Stimulated activated CD4-positive, alpha-beta T cell treated with anti-CD3 and anti-CD28 coated beads, TNF-alpha, amount 100 ng/mL, for 48 hours (primary cell): Measurements from ENCODE around the gene FOXK2.

Experiments
- DNase-seq, 3 donors: peaks; one replicate each; pipeline ENCODE4 v3.0.0-alpha.2; 2020; ENCODE audit warnings: low read depth in 3 of 3

The FOXK2 gene

DNA sequence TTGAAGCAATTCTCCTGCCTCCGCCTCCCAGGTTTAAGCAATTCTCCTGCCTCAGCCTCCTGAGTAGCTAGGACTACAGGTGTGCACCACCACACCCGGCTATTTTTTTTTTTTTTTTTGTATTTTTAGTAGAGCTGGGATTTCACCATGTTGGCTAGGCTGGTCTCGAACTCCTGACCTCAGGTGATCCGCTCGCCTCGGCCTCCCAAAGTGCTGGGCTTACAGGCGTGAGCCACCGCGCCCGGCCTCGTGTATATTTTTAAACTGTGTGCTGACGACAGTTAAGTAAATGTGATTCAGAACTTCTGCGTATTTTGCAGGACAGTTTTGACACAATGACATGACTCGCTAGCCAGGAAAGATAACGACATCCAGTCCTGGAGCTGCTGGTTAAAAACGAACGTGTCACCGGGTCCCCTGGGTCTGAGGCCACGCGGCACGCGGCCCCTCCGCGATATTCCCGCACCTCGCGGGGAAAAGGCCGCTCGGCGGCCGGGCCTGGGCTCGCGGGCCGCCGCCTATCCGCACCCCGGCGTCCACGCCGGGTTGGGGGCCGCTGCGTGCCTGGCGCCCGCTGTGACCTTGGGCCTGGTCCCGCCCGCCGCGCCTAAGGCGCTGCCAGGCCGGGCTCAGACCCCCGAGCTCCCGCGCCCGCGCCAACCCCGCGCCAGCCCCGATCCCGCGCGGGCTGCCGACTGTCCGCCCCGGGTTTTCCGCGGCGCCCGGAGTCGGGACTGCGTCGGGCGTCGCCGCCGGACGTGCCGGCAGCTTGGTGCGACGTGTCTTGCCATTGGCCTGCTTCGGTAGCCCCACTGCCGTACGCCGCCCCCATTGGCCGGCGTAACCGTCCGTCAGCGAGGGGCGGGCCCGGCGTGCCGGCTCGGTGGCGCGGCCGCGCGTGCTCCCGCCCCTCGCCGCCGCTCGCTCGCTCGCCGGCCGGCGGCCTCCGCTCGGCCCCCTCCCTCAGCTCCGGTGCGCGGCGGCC is at the start of gene FOXK2:
Gene FOXK2, plus strand, starts transcription at position 907 of the 985 bp plus-strand sequence. CDS start 157 bp downstream, outside the sequence.
- DNase-seq = peak; percentile 86 to 90 (median 89)

DNA sequence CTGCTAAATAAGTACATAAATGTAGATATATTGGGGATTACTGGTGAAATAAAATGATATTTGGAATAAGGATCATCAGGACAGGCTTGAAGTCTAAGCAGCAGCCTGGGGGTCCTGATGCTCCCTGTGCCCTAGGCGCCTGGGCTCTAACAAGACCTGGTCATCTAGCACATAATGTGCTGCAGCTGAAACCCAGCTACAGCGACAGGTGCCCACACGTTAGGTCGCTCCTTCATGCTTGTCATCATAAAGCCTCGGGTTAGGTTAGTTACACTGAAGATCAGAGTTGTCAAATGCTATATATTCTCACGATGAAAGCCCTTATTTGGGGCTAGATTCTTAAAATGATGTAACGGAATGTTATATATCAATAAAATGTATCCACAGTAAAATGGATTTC is 49.5 kb upstream of the FOXK2 start:
- no peak for DNase-seq

DNA sequence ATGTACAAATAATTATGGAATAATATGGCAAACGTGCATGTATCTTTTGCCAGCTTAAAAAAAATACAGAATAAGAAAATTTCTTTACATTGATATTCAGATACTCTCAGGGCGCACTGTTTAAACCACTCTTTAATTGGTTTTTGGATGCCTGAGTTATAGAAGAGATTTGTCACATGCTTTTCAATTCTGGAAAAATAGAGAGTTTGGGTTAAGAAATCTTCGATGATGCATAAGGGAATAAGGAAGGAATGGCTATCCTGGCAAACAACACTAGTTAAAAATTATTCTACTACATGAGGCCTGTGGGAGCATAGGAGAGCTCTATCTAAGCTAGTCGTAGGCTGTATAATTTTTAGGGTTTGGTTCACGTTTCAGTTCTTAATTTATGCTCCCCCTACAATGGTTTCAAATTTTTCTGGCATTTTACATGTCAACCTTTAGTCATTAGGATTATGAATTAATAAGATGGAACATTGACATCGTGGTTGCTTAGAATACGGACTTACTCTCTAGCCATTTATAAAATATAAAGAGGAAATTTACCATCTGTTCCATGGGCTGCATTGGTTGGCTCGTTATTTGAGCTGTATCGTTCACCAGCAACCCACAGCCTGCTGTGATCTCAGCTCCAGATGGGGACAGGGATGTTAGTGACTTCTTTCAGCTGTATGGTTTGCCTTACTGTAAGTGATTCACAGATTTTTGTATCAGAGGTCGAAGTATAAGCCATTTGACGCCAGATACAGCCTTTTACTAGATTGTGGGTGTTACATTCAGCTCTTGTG is 45.1 kb upstream of the FOXK2 start:
- DNase-seq = no peak

DNA sequence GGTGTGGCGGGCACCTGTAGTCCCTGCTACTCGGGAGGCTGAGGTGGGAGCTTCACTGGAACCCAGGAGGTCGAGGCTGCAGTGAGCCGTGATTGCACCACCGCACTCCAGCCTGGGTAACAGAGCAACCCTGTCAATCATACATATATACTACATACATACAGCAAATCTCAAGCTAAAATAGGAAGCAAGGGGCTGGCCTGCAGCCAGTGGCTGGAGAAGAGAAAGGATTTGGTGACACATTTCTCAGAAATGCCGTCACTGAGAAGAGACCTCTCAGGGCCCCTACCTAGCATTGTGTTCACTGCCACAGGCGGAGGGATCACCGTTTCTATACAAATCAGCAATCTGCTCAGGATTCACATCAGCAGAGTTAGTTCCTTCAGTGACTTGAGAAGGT is 44.1 kb upstream of the FOXK2 start:
- no peak for DNase-seq

DNA sequence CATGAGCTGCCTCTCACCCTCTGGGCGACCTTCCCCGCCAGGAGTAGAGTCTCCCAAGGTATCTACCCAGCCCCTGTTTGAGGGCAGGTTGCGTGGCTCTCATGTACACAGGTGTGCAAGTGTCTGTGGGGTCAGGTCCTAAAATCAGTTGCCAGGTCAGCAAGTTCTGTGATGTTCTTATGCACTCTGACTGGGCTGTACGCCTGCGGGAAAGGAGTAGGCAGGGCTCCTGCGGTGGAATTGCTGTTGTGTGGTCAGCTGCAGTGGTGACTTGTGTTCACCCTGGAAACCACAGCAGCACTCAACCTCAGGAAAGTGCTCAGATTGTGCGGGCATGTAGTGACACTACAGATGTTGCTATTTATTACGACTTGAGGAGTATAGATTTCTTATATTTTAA is 41.6 kb upstream of the FOXK2 start:
- no peak for DNase-seq

DNA sequence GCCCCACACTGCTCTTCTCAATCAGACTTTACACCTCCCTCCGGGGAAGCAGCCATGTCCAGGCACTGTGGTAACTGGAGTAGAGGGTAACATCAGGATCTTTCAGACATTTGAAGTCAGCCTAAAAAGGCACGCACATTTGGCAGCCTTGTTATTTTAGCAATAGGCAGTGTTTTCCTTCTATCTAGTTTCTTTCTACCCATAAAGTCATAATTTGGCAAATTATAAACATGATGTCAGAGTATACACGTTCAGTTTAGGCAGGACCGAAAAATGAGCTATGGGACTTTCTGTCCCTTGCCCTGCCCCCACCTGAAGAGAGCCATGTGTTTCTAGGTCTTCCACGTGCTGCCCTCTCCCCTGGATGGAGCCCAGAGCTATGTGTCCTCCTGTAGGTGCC is 39.9 kb upstream of the FOXK2 start:
- DNase-seq = no peak

DNA sequence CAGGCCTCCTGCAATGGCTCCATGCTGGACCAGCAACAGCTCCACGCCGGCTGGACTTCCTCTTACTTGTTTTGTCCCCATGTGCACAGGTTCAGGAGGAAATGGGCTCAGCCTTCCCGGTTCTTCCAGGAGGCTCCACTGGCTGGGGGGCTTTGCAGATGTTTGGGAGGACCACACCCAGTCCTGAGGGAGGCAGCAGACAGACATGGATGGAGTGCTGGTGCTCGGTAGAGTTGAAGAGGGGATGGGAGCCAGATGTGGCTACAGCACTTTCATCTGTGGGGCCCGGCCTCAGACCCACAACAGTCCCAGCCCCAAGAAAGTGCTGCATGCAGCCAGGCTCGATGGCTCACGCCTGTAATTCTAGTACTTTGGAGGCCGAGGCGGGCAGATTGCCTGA is 39.2 kb upstream of the FOXK2 start:
- no peak for DNase-seq

DNA sequence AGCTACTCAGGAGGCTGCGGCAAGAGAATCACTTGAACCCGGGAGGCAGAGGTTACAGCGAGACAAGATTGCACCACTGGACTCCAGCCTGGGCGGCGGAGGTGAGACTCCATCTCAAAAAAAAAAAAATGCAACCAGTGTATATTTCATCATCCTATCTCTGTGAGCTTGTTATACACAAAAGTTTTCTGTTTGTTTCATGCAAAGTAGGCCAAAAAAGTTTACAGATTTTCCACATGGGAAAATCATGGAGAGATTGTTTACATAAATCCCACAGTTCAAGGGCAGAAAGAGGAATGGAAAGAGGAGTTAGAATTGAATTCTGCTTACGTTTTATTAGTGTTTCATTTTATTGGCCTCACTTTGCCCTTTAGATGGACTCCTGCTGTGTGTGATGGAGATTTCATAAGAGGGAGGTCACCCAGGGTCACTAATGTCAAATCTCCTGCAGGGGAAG is 36.3 kb upstream of the FOXK2 start:
- DNase-seq = no peak

DNA sequence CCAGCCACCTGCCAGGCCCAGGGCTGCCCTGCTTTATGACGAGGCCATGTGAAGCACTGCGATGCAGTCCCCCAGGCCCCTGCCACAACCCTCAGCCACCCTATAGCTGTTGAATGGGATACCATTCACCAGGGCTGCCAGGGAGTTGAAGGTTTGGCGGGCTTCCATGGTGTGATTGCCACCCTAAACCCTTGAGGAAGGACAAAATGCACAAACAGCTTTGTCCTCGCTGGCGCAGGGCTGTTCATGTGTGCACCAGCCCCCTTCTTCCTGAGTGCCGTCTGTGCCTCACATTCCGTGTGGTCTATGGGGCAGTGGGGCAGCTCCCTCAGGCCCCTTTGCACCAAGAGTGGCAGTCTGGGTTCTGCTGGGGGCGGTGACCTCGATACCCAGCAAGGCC is 35.7 kb upstream of the FOXK2 start:
- no peak for DNase-seq

DNA sequence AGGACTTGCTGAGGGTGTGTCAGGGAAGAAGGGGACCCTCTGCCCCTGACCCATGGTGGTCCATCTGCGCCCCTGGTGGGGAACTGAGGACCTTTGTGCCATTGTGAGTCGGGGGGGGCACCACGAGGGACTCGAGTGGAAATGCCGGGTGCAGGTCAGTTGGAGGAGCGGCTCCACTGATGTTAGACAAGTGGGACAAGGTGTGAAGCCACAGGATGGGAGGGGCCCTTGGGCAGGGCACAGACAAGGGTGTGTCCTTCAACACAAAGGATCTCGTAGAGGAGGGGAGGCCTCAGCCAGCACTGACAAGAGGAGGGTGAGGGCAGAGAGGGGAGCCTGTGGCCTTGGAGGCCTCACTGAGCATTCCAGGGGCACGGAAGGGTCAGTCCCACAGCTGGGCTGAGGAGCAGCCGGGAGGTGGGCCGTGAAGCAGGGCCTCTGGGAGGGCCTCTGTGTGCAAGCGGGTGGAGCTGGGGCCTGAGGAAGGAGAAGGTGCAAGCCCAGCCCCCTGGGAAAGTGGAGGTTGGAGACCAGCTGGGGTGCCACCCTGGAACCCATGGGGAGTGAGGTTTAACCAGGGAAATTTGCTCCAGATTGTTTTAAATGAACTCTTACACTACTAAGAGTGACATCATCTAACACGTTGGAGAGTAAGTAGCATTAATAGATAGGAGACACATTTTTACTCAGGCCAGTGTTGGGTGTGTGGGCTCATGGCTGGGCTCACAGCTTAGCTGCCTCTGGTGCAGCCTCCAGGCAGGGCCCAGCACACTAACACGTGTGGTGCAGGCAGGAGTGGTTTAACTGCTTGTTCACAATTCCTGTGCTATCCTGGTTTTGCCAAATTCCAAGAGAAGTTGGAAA is 33.1 kb upstream of the FOXK2 start:
- no peak for DNase-seq

DNA sequence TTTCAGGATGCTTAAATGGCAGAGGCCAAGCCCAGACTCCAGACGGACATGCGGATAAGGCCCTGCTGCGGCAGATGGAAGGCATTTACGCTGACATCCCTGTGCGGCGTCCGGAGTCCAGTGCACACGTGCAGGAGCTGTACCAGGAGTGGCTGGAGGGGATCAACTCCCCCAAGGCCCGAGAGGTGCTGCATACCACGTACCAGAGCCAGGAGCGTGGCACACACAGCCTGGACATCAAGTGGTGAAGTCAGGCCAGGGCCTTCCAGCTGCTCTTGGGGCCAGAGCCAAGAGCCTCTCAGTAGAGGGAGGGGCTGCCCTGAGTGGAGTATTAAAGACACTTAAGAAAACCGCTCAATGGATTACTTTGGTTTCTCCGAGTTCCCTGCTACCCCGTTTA is 31.6 kb upstream of the FOXK2 start:
- no peak for DNase-seq

DNA sequence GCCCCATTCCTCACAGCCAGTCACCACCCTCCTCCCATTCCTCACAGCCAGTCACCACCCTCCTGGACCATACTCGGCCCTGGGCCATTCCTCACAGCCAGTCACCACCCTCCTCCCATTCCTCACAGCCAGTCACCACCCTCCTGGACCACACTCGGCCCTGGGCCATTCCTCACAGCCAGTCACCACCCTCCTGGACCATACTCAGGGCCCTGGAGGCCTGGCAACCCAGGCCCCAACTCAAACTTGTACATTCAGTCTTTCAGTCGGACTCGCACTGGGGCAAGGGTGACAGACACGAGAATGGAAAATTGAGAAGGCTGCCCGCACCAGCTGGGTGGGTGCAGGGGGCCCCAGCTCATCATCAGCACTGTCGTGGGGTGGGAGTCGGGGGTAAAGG is 30.4 kb upstream of the FOXK2 start:
- no peak for DNase-seq

DNA sequence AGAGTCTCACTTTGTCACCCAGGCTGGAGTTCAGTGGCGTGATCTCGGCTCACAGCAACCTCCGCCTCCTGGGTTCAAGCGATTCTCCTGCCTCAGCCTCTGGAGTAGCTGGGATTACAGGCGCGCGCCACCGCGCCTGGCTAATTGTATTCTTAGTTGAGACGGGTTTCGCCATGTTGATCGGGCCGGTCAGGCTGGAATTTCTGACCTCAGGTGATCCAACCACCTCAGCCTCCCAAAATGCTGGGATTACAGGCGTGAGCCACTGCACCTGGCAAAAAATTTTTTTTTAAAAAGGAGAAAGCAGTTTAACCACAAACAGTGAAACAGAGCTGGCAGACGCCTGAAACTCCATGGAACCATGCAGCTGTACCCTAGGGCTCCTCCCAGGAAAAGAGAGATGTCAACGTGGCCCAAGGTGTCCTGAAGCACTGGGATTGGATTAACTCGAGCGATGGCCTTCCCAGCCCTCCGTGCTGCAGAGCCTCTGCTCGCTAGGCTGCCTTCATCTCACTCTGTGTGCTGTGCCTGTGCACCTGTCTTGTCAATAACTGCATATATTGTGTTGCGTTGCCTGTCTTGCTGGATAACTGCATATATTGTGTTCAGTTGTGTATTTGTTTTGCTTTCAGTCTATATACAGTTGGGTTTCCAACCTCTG is 29.6 kb upstream of the FOXK2 start:
- no peak for DNase-seq

DNA sequence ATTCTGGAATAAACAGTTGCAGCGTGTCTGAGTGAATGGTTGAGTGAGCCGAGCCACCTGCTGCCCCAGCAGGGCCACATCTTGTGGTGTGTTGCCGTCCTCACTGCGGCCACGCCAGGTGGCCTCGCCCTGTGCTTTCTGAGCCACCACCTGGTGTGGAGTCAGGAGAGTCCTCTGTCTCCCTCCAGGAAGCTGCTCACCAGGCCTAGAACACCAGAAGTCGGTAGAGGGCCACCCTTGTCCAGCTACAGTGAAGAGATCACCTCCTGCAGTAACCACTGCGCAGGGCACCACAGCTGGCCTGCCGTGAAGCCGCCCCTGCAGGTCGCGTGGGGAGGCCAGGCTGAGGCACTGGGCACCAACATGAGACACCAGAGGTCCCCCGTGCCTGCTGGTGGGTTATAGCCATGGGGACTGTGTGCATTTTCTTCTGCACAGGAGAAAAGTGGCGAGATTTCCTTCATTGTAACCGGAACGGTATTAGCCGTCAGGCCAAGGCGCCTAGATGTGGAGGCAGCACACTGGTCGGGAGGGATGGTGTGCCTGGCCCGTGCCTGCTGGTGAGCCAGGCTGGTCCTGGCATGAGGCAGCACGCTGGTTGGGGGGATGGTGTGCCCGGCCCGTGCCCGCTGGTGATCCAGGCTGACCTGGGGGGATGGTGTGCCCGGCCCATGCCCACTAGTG is 28.9 kb upstream of the FOXK2 start:
- DNase-seq = no peak

DNA sequence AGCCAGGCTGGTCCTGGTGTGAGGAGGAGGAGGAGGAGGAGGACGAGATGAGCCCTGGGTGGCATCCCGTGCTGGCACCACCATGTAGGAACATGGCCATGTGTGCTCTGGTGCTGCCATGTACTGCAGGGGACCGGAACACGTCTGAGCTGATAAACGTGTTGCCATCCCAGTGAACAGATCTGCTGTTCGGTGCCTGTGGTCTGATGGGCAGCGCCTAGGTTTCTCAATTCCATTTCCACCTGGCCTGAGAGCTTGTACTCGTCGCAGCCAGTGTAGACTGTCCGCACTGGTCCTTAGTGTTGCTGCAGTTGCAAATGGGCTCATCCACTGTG is 28.4 kb upstream of the FOXK2 start:
- DNase-seq = no peak

DNA sequence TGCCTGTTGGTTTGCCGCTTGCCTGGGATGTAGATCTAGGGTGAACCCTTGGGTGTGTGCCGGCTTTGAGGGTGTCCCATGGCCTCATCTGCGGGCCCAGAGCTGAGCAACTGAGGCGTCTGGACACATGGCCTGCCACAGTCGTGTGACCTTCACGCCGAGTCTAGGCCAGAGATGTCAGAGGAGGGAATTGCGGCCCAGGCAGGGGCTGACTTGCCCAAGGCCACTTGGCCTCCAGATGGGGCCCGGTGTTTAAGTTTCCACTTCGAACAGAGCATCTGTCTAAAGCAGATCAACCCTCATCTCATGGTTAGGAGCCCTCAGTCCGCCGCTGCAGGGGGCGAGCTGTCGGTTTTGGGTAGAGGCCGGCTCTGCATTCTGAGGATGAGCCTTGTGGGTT is 28.0 kb upstream of the FOXK2 start:
- DNase-seq = no peak

DNA sequence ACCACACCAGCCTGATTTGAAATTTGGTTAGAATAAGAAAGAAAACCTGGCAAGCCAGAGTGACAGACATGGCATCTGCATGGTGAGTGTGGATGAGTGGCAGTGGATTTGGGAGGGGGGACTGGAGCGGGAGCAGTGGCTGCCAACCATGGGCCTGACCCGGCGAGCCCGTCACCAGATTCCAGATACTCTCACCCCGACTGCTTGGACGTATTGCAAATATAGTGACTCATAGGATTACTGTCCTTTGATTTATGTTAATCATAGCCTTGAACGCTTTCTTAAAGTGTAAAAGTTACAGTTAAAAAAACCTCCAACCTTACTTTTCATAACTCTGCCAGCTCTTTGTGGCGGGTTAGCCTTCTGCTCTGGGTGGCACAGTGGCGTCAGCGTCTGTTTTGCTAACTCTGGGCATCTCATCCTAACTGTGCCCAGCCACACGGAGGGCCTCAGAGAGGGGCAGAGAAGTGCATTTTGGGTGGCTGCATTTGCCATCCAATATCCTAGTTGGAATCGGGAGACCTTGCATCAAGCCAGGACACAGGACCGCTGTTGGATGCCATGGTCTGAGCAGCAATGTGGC is 26.8 kb upstream of the FOXK2 start:
- no peak for DNase-seq

DNA sequence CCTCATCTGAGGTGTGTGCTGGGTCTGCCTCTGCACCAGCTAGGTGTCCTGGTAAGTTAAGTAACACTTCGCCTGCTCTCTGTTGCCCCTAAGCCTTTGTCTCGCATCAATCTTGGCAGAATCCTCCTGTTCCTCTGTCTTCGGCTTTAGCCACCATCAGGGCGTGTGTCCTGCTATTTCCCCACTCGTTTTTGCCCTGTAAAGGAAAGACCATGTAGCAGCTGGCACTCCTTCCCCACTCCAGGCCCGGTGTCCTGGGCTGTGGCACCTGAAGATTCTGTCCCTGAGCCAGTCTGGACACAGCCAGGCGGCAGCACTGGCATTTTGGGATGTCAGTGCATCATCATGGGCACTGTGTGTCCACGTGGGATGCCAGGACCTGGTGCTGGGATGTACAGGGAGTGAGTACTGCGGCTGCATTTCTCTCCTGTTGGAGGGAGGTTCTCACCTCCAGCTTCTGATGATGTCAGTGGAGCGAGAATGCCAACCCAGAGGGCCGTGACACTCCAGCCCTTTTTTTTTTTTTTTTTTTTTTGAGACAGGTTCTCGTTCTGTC is 26.2 kb upstream of the FOXK2 start:
- DNase-seq = no peak

DNA sequence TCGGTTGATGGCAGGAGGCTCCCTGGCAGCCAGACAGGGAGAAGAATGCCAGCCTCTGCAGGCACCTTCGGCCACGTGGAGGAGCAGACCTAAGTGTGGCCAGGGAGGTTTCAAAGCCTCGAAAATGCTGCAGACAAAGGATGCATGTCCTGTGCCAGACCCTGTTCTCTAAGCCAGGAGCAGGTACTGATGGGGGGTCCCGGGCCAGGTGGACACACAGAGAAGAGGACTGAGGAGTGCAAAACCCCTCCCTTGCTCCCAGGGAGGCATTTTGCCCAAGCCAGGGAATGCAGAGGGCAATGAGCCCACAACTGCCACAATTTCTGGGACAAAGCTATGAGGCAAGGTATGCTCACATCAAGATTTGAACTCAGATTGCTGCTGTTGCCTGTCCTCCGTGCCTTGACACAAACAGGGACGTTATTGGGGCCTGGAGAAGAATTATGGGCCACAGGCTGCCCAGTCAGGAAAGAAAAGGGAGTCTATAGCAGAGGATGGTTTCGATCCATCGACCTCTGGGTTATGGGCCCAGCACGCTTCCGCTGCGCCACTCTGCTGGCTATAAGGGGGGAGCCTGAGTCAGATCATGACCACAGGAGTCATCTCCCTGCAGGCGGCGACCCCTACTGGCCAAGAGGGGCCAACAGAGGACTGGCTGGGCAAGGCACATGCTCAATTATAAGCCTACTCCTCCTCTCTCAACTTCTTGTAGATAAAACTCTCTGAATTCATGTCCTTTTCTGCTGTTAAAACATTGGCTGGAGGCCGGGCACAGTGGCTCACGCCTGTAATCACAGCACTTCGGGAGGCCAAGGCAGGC is 25.1 kb upstream of the FOXK2 start:
- DNase-seq = peak; percentile 78 to 83 (median 80)
